ENCODE results near the gene RNU11.
A peak's percentile ranks its signal among the peaks of the same experiment; 100 is the strongest.
"Not testable (repeated sequence)": the region's sequence is repeated elsewhere in the genome, so short reads cannot be mapped to it uniquely, and the experiment has no call there.

RNU11 gene

DNA sequence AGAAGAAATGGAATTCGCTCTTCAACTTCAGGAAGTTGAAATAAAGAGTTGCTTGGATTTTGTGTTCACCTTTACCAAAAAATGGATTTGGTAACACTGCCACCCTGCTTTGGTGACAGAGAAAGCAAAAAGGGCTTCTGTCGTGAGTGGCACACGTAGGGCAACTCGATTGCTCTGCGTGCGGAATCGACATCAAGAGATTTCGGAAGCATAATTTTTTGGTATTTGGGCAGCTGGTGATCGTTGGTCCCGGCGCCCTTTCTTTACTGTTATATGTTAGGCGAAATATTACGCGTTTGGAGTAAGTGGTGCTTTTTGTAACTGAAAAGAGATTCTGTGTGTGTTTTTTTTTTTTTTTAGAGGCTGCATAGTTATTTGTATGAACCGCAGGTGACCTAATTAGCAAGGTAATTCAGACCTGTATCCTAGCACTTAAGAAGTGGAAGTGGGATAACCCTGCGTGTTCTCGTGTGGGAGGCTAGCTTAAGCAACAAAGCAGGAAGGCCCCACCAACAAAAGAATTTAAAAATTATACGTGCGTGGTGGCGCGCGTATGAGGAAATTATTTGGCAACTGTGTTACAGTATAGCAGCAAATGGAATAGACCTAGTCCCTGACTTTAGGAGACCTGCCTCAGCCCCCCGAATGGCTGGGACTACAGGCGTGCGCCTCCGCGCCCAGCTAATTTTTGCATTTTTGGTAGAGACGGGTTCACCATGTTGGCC is at the start of gene RNU11:
Gene RNU11, plus strand, starts transcription at position 127 of the 725 bp plus-strand sequence.
- peak; percentile 13 to 94 (median 77) for DNase-seq

DNA sequence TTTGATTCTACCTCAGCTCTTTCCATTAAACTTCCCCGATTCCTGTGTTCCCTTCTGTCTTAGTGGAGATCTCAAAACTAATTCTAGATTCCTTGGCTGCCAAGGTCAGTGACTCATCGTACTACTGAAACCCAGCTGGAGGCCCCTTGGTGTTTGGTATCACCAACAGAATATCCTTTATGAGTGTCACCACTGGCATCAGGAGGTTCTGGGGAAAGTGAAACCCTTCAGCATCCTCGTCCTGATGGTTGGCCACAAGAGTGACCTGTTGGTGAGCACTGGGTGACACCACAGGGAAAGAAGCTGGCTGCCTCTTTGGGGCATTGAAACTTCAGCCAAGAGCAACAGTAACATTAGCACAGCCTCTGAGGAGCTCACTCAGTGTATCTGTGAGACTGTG is 46.7 kb upstream of the RNU11 start:
- no peak for DNase-seq

DNA sequence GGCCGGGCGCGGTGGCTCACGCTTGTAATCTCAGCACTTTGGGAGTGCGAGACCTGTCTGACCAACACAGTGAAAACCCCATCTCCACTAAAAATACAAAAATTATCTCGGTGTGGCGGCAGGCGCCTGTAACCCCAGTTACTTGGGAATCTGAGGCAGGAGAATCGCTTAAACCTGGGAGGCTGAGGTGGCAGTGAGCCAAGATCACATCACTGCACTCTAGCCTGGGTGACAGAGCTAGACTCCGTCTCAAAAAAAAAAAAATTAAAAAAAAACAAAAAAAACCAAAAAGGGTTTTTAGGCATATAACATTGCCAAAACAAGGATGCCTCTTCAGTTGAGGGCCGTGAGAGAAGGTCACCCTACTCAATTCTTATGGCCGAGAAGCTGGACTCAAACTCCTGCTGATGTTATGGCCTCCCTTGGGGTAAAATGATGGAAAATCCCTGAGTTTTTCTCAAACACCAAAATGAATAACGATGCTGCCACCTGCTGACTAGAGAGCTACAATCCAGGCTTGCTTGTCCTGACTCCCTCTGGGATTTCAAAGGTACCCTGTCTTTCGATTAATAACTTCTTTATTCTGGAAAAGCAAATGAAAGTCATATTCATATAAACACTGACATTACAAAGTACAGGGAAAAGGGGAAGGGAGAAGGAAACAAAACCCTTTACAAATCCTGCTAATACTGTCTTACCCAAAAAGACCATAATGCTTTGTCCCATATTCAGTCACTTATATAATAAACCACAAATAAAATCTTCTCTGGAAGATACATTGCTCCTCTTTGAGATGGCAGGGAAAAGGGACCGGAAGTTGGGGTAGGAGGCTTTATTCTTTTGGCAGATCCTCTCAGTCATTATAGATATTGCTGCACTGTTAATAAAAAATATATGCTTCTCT is 45.6 kb upstream of the RNU11 start:
- peak in 41 of 58 donors; percentile 2 to 75 (median 32) for DNase-seq

DNA sequence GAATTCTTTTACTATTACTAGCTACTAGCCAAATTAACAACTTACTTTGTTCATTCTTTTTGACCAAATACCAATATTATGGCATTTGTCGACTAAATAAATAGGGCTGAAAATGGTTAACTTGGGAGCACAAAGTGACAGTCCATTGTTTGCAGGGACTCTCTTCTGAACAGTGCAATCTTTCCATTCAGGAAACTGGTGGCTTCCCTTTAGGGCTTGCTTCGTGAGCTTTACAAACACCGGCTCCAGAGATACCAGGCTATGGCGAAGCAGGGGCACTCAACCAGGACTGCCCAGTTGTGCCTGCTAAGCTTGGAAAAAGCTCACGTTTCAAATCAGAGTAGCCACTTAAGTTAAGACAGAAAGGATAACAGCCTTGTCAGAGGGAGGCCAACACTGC is 44.0 kb upstream of the RNU11 start:
- DNase-seq: no peak

DNA sequence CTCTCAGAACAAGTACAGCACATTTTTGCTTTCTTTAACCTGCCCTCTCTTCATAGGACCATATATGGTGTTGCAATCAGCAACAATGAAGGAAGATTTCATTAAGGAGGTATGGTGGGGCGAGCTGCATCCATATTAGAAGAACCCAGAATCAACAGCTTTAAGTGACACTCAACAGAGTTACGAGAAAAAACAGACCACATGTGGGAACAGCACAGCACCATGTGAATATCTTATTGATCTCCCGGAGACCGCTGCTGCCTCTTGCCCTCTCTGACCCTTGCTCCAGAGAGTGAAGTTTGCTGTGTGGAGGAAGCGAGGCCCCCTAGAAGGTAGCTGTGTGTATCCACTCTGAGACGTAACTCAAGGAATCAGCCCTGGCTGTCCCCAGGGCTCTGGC is 43.4 kb upstream of the RNU11 start:
- DNase-seq: no peak

DNA sequence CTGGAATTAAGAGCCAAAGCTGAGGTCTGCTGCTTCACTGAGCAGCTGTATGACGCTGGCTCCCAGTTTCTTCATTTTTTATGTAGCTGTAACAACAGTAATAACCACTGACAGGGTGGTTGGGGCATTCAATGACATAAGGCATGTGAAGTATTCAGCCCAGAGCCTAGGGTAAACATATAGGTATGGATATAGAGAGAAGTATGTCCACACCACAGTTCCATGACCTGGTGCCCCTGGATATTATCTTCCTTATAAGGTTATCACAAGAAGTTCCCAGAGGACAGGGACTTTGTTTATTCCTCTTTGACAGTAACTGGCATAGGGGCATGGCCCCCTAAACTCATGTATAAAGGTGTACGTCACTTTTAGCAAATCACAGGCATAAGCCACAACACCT is 41.6 kb upstream of the RNU11 start:
- DNase-seq: no peak

DNA sequence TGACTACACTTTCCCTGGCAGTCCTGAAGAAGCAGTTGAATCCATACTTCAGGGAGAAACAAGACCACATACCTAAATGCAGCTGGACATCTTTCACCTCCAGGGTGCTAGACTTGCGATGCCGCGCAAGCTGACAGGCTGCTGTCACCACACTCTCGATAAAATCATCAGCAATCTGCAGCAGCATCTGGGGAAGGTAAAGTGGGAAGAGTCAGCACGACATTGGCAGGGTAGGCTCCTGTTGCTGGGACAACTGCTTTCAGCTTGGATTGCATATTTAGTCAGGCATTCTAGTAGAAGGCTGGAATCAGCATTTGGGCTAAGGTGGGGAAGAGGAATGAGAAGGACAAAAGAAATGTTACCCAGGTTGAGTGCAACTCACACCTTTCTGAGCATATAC is 35.2 kb upstream of the RNU11 start:
- DNase-seq: peak in 1 of 58 donors; percentile 6

DNA sequence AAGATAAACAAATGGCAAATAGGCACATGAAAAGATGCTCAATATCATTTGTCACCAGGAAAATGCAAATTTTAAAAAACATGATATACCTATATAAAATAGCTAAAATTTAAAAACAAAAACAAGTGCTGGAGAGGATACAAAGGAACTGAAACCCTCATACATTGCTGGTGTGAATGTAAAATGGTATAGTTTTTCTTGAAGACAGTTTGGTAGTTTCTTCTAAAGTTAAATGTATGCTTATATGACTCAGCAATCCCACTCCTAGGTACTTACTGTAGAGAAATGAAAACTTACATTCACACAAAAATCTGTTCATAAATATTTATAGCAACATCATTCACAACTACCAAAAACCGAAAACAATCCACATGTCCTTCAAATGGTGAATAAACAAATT is 16.7 kb upstream of the RNU11 start:
- no peak for DNase-seq

DNA sequence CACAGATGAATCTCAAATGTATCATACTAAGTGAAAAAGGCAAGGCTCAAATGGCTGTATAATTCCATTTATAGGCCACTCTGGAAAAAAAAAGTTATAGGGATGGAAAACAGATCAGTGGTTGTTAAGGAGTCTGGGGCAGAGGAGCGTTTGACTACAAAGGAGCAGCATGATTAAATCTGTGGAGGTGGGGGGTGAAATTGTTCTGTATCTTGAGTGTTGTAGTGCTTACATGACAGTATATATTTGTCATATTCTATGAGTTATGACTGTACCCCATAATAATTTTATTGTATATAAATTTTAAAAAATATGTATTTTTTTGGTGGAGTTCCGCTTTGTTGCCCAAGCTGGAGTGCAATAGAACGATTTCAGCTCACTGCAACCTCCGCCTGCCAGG is 15.8 kb upstream of the RNU11 start:
- no peak for DNase-seq

DNA sequence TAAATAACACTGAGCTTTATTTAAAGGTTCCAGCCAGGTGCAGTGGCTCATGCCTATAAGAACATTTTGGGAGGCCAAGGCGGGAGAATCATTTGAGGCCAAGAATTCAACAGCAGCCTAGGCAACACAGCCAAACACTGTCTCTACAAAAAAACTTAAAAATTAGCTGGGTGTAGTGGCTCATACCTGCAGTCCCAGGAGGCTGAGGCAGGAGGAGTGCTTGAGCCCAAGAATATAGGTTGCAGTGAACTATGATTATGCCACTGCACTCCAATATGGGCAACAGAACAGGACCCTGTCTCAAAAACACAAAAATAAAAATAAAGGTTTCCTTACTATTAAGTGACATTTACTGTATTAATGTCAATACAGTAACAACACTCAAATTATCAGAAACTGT is 7.6 kb upstream of the RNU11 start:
- no peak for DNase-seq

DNA sequence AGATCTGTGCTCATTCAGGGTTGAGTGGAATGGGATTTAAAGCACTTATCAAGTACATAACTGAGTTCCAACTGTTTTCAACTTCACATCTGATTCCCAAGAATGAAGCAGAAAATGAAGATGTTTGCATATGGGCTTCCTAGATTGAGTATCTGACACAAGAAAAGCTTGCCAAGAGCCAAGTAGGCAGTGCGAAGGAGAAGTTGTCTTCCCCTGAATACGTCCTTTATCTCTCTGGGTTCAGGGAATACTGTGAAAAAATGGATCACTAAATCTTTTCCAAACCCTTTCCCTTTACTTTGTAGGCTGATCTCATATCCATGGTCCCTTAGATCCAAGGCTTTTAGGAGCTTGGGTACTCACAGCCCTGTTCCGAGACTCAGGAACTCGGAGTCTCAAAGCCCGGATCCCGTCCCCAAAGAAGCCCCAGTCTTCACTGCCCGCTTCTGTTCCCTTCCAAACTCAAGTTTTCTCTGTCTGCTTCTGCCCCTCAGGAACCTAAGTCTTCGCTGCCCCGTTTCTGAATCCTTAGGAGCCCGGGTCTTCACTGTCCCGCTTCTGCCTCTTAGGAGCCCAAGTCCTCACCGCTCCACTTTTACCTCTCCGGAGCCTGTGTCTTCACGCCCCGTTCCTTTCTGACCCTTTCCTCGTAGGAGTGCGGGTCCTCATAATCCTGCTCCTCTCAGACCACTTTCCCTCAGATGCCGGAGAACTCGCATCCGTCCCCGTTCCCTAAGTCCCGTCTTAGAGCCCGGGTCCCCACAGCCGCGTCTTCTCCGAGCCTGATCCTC is 6.1 kb upstream of the RNU11 start:
- DNase-seq: peak in 9 of 58 donors; percentile 26 to 63 (median 43)

DNA sequence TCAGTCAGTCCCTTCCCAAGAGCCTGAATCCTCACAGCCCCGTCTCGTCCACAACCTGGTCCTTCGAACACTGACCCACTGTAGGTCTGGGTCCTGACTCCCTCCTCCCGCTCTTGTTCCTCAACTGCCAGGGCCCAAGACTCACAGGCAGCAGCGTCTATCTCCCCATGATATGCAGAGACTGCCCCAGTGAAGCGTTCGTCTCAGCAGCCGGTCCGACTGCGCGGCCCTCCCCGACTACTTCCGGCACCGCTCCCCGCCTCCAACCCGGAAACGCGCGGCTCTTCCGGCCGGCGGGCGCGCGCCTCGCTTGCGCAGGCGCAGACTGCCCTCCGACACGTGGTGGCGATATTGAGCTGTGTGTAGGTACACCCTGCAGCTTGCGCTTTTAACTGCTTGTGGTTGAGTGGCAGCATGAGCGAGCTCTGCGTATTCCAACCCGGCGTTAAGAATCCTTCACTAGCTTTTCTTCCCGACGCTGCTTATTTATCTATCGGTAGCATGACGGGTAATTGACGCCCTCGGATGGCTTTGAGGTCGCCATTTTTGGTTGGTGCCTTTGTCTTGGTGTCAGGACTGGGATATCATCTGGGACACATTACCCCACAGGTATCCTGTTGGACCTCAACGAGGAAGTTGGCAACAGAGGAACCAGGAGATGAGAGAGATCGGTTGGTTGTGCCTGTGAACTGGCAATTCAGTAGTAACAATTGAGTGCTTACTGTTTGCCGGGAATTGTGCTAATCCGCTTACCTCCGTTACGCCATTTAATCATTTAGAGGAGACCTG is 5.4 kb upstream of the RNU11 start, which contains the start of gene TAF12:
Gene TAF12, minus strand, starts transcription at position 221 of the 789 bp plus-strand sequence. CDS start 20,986 bp downstream, outside the sequence.
- DNase-seq: peak; percentile 50 to 94 (median 89)

DNA sequence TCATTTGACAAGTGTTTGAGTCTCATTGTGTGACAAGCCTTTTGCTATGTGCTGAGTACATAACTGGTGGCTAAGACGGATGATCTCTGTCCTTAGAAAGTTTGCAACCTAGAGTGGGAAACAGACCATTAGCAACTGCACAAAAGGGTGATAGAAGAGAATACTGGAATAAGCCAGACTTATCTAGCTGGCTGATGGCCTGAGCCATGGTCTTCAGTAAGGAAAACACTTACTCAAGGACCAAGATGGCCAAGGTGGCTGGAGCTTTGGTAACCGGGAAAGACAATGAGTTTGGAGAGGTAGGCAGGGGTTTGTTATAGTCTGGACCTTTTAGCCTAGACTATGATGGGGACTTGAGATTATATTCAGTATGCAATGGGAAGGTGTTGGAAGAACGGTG is 3.9 kb upstream of the RNU11 start:
- DNase-seq: no peak

DNA sequence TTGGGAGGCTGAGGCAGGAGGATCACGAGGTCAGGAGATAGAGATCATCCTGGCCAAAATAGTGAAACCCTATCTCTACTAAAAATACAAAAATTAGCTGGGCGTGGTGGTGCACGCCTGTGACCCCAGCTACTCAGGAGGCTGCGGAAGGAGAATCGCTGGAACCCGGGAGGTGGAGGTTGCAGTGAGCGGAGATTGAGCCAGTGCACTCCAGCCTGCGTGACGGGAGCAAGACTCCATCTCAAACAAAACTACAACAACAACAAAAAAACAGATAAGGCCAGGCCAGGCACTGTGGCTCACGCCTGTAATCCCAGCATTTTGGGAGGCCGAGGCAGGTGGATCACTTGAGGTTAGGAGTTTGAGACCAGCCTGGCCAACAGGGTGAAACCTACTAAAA is 3.0 kb upstream of the RNU11 start:
- DNase-seq: not testable (repeated sequence)

DNA sequence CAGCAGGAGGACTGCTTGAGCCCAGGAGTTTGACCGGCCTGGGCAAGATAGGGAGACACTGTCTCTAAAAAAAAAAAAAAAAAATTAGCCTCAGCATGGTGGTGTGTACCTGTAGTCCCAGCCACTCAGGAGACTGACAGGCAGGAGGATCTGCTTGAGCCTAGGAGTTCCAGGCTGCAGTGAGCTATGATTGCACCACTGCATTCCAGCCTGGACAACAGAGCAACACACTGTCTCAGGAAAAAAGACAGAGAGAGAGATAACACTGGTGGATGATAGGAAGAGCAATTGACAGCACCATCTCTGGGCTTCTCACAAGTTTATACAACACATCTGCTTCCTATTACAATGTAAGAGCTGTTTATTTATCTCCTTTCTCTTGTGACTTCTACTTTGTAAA is 2.4 kb upstream of the RNU11 start:
- DNase-seq: no peak

DNA sequence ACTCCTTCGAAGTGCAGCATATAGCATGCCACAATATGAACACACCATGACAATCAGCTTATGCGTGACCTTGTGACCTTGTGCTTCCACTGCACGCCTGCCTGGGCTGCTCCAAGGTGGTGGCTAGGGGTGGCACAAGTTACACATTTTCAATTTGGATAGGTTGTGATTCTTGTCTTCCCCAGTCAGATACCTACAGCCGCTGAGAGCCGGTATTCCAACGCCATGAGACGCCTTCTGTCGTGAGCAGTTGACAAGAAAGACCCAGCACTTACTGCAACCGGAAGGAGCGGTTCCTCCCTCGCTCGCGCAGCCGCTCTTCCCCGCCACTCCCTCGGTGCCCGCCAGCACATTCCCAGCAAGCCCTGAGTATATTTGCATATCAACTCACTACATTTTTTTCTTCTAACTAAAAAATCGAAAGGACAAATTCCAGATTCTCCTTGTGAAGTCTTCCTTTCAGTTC is 359 bp upstream of the RNU11 start:
- DNase-seq: peak; percentile 33 to 93 (median 85)

DNA sequence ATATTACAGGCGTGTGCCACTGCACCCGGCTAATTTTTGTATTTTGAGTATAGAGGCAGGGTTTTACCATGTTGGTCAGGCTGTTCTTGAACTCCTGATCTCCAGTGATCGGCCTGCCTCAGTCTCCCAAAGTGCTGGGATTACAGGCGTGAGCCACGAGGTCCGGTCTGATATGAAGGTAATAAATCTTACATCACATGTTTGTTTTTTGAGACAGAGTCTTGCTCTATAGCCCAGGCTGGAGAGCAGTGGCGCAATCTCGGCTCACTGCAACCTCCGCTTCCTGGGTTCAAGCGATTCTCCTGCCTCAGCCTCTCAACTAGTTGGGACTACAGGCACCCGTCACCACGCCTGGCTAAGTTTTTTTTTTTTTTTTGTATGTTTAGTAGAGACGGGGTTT is 4.7 kb downstream of the RNU11 start:
- not testable (repeated sequence) for DNase-seq

DNA sequence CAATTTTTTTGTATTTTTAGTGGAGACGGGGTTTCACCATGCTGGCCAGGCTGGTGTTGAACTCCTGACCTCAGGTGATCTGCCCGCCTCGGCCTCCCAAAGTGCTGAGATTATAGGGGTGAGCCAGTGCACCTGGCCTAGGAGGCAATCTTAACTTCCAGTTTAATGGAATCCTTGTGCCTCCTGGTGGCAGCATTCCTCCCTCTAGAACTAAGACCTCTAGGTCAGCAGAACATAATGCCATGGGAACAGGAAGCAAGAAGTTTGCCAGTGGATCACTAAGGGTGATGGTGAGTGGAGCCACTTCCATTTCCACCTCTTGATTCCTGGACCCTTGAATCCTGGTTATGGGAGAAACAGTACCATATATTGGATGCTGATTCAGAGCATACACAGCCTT is 5.5 kb downstream of the RNU11 start:
- not testable (repeated sequence) for DNase-seq

DNA sequence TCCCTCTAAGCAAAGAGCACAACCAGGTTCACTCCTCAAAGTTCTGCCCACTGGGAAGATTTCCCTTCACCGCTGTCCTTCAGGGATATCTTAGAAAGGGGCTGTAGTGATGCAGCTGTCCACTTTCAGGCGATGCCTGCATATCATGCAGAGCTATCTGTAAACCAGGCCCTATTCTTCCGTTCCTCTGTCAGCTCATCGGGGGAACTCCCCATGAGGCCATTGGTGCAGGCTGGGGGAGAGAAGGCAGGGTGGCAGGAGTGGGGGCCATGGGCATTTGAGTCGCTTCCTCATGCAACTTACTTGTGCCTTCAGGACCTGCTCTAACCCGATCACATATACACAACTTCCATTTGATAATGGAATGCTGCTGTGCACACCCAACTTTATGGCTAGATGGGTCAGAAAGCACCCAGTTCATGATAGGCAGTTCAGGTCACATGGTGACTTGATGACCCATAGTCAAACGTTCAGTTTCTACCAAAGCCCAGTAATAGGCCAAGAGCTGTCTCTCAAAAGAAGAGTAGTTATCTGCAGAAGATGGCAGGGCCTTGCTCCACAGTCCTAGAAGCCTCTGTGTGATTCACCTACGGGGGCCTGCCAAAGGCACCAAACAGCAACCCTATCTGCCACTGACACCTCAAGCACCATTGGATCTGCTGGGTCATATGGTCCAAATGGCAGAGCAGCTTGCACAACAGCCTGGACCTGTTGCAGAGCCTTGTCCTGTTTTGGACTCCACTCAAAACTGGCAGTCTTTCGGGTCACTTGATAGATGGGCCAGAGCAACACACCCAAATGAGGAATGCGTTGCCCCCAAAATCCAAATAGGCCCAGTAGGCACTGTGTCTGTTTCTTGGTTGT is 7.3 kb downstream of the RNU11 start:
- DNase-seq: not testable (repeated sequence)

DNA sequence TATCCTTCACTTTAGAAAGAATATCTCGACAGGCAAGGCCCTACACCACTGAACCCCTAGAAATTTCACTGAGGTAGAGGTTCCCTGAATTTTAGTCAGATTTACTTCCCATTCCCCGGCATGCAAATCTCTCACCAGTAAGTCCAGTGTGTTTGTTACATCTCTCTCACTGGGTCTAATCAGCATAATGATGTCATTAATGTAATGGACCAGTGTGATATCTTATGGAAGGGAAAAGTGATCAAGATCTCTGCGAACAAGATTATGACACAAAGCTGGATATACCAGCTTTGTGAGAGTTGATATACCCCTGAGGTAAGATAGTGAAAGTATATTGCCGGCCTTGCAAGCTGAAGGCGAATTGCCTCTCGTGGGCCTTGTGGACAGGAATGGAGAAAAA is 7.9 kb downstream of the RNU11 start:
- DNase-seq: no peak

Data from anterior cingulate cortex (tissue), 58 donors.